HepG2 (cell line): Measurements from ENCODE around the gene CHD2. TPM values are rescaled to one million over a fixed set of nuclear protein-coding genes. Genes with fewer than 3 reads are reported as not detected.

Source experiments
- ATAC-seq: fragments of 200-7000 bp; cut with Tn5 transposase; 3 replicates; pipeline ENCODE4 v1.9.1; 2020; ENCODE audit warnings: mild to moderate bottlenecking, moderate library complexity
- BruUV-seq: library from RNA; stranded (reverse); fragments of 400-500 nt; replicated peaks from 2 replicates; lab custom pipeline; 2021; lab: Mats Ljungman, UMichigan
- CTCF ChIA-PET: fragments of 300-600 bp; formaldehyde crosslinking; extraction: SDS; loops from one replicate; lab custom pipeline; 2021; ENCODE audit warnings: low total read pairs, inconsistent platforms, low intra/inter-chr PET ratio; lab: Yijun Ruan, JAX
- POLR2A ChIA-PET: fragments of 350-600 bp; sonication (Branson Sonifier 250); formaldehyde crosslinking; loops from one replicate; lab custom pipeline; 2020; ENCODE audit warnings: antibody characterized with exemption, inconsistent platforms; lab: Yijun Ruan, JAX
- DNase-seq: peaks from one replicate; pipeline ENCODE4 v3.0.0-alpha.2; 2015; ENCODE audit warnings: low spot score
- FAIRE-seq: peaks from 3 replicates; lab custom pipeline; 2011; peaks lifted over from hg19 to GRCh38; lab: Jason Lieb, UNC
- H2AFZ ChIP-seq: one replicate; pipeline ENCODE4 v1.6.1; 2011; ENCODE audit warnings: low read length, inconsistent platforms
- H3K27ac ChIP-seq: fragments of 300-600 bp; 3 replicates; pipeline ENCODE4 v1.8.0; 2011; ENCODE audit warnings: mixed run types, mild to moderate bottlenecking, mixed read lengths, low read length, inconsistent platforms; ENCODE audit not compliant: insufficient read depth; ENCODE audit errors: extremely low read length
- H3K27me3 ChIP-seq, 2 experiments: fragments of 200-600 bp in 1 of 2; 2 replicates in 1 of 2; 3 replicates in 1 of 2; pipeline versions ENCODE4 v1.6.0 to v1.8.0; 2011; ENCODE audit warnings: low read length in 2 of 2, mild to moderate bottlenecking in 2 of 2, moderate library complexity in 2 of 2, inconsistent platforms in 1 of 2; ENCODE audit not compliant: insufficient read depth in 2 of 2, control insufficient read depth in 1 of 2
- H3K36me3 ChIP-seq, 2 experiments: fragments of 200-600 bp in 1 of 2; replicated peaks in 1 of 2; 2 replicates in 1 of 2; 3 replicates in 1 of 2; pipeline versions ENCODE4 v1.5.1 to v1.8.0; 2011; ENCODE audit warnings: low read length in 2 of 2, inconsistent platforms in 1 of 2; ENCODE audit not compliant: insufficient read depth in 2 of 2, control insufficient read depth in 1 of 2
- H3K4me1 ChIP-seq: 2 replicates; pipeline ENCODE4 v1.5.1; 2012; ENCODE audit warnings: low read length, inconsistent platforms; ENCODE audit not compliant: insufficient read depth
- H3K4me2 ChIP-seq: 2 replicates; pipeline ENCODE4 v1.6.0; 2011; ENCODE audit warnings: low read depth, low read length, inconsistent platforms
- H3K4me3 ChIP-seq, 3 experiments: fragments of 200-600 bp in 1 of 3; sonication (generic), shearing (Covaris generic) in 1 of 3; replicated peaks in 1 of 3; 2 replicates each; pipeline ENCODE4 v1.5.1; 2011 to 2016; ENCODE audit warnings: low read length in 3 of 3, inconsistent platforms in 2 of 3, low read depth in 2 of 3, mild to moderate bottlenecking in 2 of 3, control low read depth in 1 of 3, mixed read lengths in 1 of 3; ENCODE audit not compliant: insufficient read depth in 1 of 3
- H3K79me2 ChIP-seq: one replicate; pipeline ENCODE4 v1.6.1; 2011; ENCODE audit warnings: low read length, inconsistent platforms; ENCODE audit not compliant: insufficient read depth
- H3K9ac ChIP-seq: 2 replicates; pipeline ENCODE4 v1.6.0; 2011; ENCODE audit warnings: mild to moderate bottlenecking, low read depth, low read length, inconsistent platforms; ENCODE audit not compliant: insufficient read depth
- H3K9me3 ChIP-seq: 2 replicates; pipeline ENCODE4 v1.5.1; 2012; ENCODE audit warnings: mild to moderate bottlenecking, low read length
- H4K20me1 ChIP-seq: 2 replicates; pipeline ENCODE4 v1.6.0; 2011; ENCODE audit warnings: inconsistent platforms, mild to moderate bottlenecking, low read length, moderate library complexity; ENCODE audit not compliant: insufficient read depth
- KDM4B ChIP-seq: sonication (generic); formaldehyde crosslinking; IDR thresholded peaks from 2 replicates; pipeline ENCODE4 v1.4.0; 2020; ENCODE audit warnings: missing genetic modification reagents
- PCBP2 ChIP-seq: fragments of 200-400 bp; formaldehyde crosslinking; optimal IDR thresholded peaks from 2 replicates; pipeline ENCODE3; 2018; ENCODE audit warnings: low read length, low read depth; ENCODE audit not compliant: poor library complexity, severe bottlenecking
- WGBS: methylation state at CpG from one replicate; pipeline ENCODE4 v1.1.6; 2017; ENCODE audit warnings: low lambda C conversion rate; 5-methylcytosine and 5-hydroxymethylcytosine counted together
- in situ Hi-C: cut with HindIII; loops from 2 replicates; pipeline ENCODE4 v1.10.0; 2017; ENCODE audit warnings: low pct_unique_long_range_greater_than_20kb; ENCODE audit not compliant: extremely low pct_ligation_motif_present
- intact Hi-C: fragments of 100-400 bp; cut with micrococcal nuclease; formaldehyde crosslinking; loops from one replicate; pipeline ENCODE4 v1.10.0; 2022; ENCODE audit not compliant: unreplicated experiment
- polyA plus RNA-seq, 8 experiments: library from polyadenylated mRNA; depleted of rRNA in 3 of 8; stranded (reverse) in 7 of 8; unstranded in 1 of 8; fragments of >200 nt; fragmentation: Illumina TruSeq in 4 of 8; extraction: Trizol in 4 of 8; gene quantifications; 2 replicates each; pipeline versions ENCODE4 v1.2.1 to v1.2.3, GENCODE V29; 2011 to 2016; ENCODE audit warnings: low read depth in 4 of 8, missing spikeins in 1 of 8, mixed read lengths in 1 of 8; ENCODE audit not compliant: insufficient read depth in 1 of 8
- total RNA-seq, 5 experiments: library from RNA; depleted of rRNA; stranded (reverse); fragments of >200 nt; fragmentation: Illumina TruSeq; extraction: Trizol; gene quantifications; 2 replicates each; pipeline ENCODE4 v1.2.3, GENCODE V29; 2016; ENCODE audit warnings: low read depth in 1 of 5
- TF ChIP-seq, protein P1 (sequence below): sonication (generic); formaldehyde crosslinking; IDR thresholded peaks from 2 replicates; pipeline ENCODE4 v1.4.0; 2020; ENCODE audit warnings: missing genetic modification reagents, mild to moderate bottlenecking, borderline replicate concordance
- TF ChIP-seq, protein P2 (sequence below): fragments of 450-650 bp; IDR thresholded peaks from 2 replicates; pipeline ENCODE4 v1.6.1; 2016

The CHD2 gene
- total and polyA plus RNA-seq, 2 of the 13 experiments (the other 11 are each of a cell fraction or from before 2014, with no cell fraction given): 54.0 to 54.1 TPM

DNA sequence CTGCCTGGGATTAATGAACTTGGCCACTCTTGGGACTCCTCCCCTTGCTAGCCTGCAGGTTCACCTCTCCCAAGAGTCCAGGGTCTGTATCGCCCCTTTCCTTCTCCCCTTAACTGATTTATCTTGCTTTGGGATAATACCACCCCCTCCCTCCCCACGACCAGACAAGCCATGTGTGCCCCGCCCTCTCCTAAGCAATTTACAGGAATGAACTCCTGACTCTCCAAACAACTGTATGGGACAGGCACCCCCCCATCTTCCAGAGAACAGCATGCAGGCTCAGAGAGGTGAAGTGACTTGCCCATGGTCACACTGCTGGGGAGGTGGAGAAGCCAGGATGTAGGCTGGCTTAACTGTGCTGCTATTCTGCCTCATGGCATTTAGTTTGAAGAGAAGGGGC is 142.1 kb downstream of the CHD2 start (continued):
- no peak for TF ChIP-seq PCBP2
- TF ChIP-seq KDM4B (CRISPR knock-in tag): no peak

DNA sequence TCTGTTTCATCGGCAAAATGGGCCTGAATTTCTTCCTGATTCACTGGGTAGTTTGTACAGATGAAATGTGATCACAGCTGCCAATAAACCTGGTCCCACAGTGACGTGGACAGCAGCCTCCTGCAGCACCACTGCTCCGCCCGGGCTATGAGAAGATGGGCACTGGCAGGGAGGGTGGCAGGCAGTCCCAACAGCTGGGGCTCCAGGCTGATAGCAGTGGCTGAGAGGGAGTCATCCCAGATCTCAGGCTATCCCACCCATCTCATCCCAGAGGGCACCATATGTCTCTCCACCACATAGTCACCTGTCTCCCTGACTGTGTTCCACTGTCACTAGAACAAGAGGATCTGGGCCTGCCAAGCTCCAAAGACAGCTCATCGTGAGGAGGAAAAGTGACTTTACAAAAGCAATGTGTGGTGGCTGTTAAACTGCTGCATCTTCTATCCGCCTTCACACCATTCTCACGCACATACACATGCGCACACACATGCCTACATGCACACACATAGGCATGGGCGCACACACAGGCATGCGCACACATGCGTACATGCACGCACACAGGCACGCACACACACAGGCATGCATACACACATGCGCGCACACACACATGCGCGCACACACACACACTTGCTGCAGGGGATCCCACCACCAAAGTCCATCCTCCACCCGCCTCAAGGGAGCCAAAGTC is 142.7 kb downstream of the CHD2 start:
- 83% methylated on average over 15 of the region's 18 CpGs for WGBS
- TF ChIP-seq, protein P1, sequence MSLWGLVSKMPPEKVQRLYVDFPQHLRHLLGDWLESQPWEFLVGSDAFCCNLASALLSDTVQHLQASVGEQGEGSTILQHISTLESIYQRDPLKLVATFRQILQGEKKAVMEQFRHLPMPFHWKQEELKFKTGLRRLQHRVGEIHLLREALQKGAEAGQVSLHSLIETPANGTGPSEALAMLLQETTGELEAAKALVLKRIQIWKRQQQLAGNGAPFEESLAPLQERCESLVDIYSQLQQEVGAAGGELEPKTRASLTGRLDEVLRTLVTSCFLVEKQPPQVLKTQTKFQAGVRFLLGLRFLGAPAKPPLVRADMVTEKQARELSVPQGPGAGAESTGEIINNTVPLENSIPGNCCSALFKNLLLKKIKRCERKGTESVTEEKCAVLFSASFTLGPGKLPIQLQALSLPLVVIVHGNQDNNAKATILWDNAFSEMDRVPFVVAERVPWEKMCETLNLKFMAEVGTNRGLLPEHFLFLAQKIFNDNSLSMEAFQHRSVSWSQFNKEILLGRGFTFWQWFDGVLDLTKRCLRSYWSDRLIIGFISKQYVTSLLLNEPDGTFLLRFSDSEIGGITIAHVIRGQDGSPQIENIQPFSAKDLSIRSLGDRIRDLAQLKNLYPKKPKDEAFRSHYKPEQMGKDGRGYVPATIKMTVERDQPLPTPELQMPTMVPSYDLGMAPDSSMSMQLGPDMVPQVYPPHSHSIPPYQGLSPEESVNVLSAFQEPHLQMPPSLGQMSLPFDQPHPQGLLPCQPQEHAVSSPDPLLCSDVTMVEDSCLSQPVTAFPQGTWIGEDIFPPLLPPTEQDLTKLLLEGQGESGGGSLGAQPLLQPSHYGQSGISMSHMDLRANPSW (CRISPR knock-in tag): no peak
- TF ChIP-seq, protein P2, sequence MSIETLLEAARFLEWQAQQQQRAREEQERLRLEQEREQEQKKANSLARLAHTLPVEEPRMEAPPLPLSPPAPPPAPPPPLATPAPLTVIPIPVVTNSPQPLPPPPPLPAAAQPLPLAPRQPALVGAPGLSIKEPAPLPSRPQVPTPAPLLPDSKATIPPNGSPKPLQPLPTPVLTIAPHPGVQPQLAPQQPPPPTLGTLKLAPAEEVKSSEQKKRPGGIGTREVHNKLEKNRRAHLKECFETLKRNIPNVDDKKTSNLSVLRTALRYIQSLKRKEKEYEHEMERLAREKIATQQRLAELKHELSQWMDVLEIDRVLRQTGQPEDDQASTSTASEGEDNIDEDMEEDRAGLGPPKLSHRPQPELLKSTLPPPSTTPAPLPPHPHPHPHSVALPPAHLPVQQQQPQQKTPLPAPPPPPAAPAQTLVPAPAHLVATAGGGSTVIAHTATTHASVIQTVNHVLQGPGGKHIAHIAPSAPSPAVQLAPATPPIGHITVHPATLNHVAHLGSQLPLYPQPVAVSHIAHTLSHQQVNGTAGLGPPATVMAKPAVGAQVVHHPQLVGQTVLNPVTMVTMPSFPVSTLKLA: 0 out of 2 replicates have a peak, but pooled peaks have one; percentile 3
- no peak for DNase-seq
- Histone ChIP-seq H3K27ac (no peak overlapping the region), H3K9me3 (peaks cover 5% of the 10 kb centered on the region; the same call in 1 of the 2 replicates), H3K36me3 (no peaks in the 10 kb centered on the region), H4K20me1 (no peaks in the 10 kb centered on the region), H2AFZ (no peak overlapping the region), H3K27me3 (peaks cover 0 to 6% of the 10 kb centered on the region in 2 experiments; a peak in 1 of 5 replicates), H3K79me2 (no peaks in the 10 kb centered on the region), H3K4me1 (no peaks in the 10 kb centered on the region), H3K4me2 (no peak overlapping the region), H3K9ac (no peak overlapping the region), H3K4me3 (no peak overlapping the region)
- CTCF ChIA-PET: no interaction called here
- intact Hi-C loops: no loop called here
- in situ Hi-C loops: no loop called here
- BruUV-seq: no TSS peak
- no peak for FAIRE-seq
- ATAC-seq: no peak
- POLR2A ChIA-PET: no interaction called here
